ENCODE data around the gene ZIC5.

ZIC5 gene

GRCh38 chr13:99987154-99988019 lies 15.8 kb upstream of the ZIC5 start:
- no peak for DNase-seq (ENCODE audit: extremely low read depth in 1 of 2, low read depth in 1 of 2)

GRCh38 chr13:99986741-99987140 lies 15.2 kb upstream of the ZIC5 start:
- DNase-seq (ENCODE audit: extremely low read depth in 1 of 2, low read depth in 1 of 2) = no peak

GRCh38 chr13:99985886-99986527 lies 14.4 kb upstream of the ZIC5 start:
- no peak for DNase-seq (ENCODE audit: extremely low read depth in 1 of 2, low read depth in 1 of 2)

GRCh38 chr13:99985241-99985874 lies 13.8 kb upstream of the ZIC5 start:
- DNase-seq (ENCODE audit: extremely low read depth in 1 of 2, low read depth in 1 of 2) = no peak

GRCh38 chr13:99984461-99985240 lies 13.1 kb upstream of the ZIC5 start:
- DNase-seq (ENCODE audit: extremely low read depth in 1 of 2, low read depth in 1 of 2) = no peak

- DNase-seq (ENCODE audit: extremely low read depth in 1 of 2, low read depth in 1 of 2) = no peak
Observed at GRCh38 chr13:99983499-99984401, 12.2 kb upstream of the ZIC5 start.

- DNase-seq (ENCODE audit: extremely low read depth in 1 of 2, low read depth in 1 of 2) = no peak
Observed at GRCh38 chr13:99982731-99983498, 11.3 kb upstream of the ZIC5 start.

GRCh38 chr13:99982036-99982730 lies 10.6 kb upstream of the ZIC5 start:
- DNase-seq (ENCODE audit: extremely low read depth in 1 of 2, low read depth in 1 of 2) = no peak

GRCh38 chr13:99981735-99982035 lies 10.1 kb upstream of the ZIC5 start, which contains the start of gene ZIC2:
TSS of gene ZIC2 (plus strand) at chr13:99981784. CDS start at chr13:99982065, 281 bp downstream.
- no peak for DNase-seq (ENCODE audit: extremely low read depth in 1 of 2, low read depth in 1 of 2)

- DNase-seq (ENCODE audit: extremely low read depth in 1 of 2, low read depth in 1 of 2) = no peak
Observed at GRCh38 chr13:99980824-99981734, 9.5 kb upstream of the ZIC5 start.

- peak; percentile 21 to 45 for DNase-seq (ENCODE audit: extremely low read depth in 1 of 2, low read depth in 1 of 2)
Observed at GRCh38 chr13:99980201-99980823, 8.7 kb upstream of the ZIC5 start.

GRCh38 chr13:99979453-99980200 lies 8.1 kb upstream of the ZIC5 start:
- no peak for DNase-seq (ENCODE audit: extremely low read depth in 1 of 2, low read depth in 1 of 2)

GRCh38 chr13:99978799-99979452 lies 7.4 kb upstream of the ZIC5 start:
- no peak for DNase-seq (ENCODE audit: extremely low read depth in 1 of 2, low read depth in 1 of 2)

GRCh38 chr13:99977912-99978798 lies 6.6 kb upstream of the ZIC5 start:
- no peak for DNase-seq (ENCODE audit: extremely low read depth in 1 of 2, low read depth in 1 of 2)

GRCh38 chr13:99977334-99977911 lies 5.9 kb upstream of the ZIC5 start:
- no peak for DNase-seq (ENCODE audit: extremely low read depth in 1 of 2, low read depth in 1 of 2)

Data from activated CD8-positive, alpha-beta memory T cell treated with anti-CD3 and anti-CD28 coated beads for 1 hour (primary cell).